PC-9 (cell line): ENCODE measurements around the gene CCDC170.

Source experiments
- CTCF ChIP-seq: fragments of 200-600 bp; sonication (generic); conservative IDR thresholded peaks from 2 replicates; pipeline ENCODE4 v1.6.1; 2017; ENCODE audit warnings: mixed run types, antibody characterized with exemption, mild to moderate bottlenecking, moderate library complexity
- EZH2 ChIP-seq: fragments of 200-600 bp; sonication (generic); IDR thresholded peaks from 2 replicates; pipeline ENCODE4 v1.8.0; 2017; ENCODE audit warnings: antibody characterized with exemption, low read depth

GRCh38 chr6:151666526-151666925 lies 172.7 kb downstream of the CCDC170 start:
- TF ChIP-seq CTCF (no peak), EZH2 (no peak)
